SU-DHL-6 (cell line): ENCODE measurements around the gene SEZ6L2.

Experiments
- CTCF ChIP-seq: fragments of 200-600 bp; sonication (generic); IDR thresholded peaks from one replicate; pipeline ENCODE4 v1.5.1; 2017; ENCODE audit warnings: antibody characterized with exemption, mild to moderate bottlenecking, low read length, moderate library complexity; ENCODE audit not compliant: insufficient read depth, poor library complexity, severe bottlenecking
- EZH2phosphoT487 ChIP-seq: fragments of 200-600 bp; sonication (generic), shearing (Covaris generic); conservative IDR thresholded peaks from 2 replicates; pipeline ENCODE4 v1.6.1; 2018; ENCODE audit warnings: mild to moderate bottlenecking, antibody characterized with exemption, low read length, moderate library complexity, mixed read lengths

DNA sequence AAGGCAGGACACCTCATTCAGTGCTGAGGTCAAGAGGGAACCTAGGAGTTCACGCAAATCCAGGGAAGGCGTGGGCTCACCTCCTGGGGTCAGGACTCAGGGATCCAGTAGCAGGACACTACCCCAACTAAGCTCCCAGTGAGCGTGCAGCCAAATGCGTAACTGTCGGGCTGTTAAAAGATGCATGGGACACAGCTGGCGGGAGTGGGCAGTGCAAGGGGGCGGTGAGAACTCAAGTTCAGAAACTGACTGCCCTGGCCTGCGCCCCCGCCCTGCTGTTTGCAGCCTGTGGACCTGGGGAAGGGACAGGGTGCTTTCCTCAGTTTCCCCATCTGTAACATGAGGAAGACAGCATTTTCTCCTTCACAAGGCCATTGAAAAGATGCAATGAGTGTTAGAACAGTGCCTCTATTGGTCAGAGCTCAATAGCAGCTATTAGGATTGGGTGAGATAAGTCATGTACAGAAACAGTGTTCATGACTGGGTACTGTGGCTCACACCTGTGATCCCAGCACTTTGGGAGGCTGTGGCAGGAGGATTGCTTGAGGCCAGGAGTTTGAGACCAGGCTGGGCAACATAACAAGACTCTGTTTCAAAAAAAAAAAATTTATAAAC lies 56.5 kb downstream of the SEZ6L2 start:
- TF ChIP-seq CTCF (no peak), EZH2phosphoT487 (no peak)
